D721Med (cell line): ENCODE data around the gene HOGA1.
"Not testable (repeated sequence)": the region's sequence is repeated elsewhere in the genome, so short reads cannot be mapped to it uniquely, and the experiment has no call there.

ENCODE experiments used
- DNase-seq: peaks from one replicate; pipeline ENCODE4 v3.0.0; 2011; ENCODE audit warnings: low spot score; ENCODE audit not compliant: insufficient read length
- FAIRE-seq: peaks from 2 replicates; lab custom pipeline; 2011; peaks lifted over from hg19 to GRCh38; lab: Jason Lieb, UNC
- TF ChIP-seq, protein P1 (sequence below): IDR thresholded peaks from 2 replicates; pipeline ENCODE4 v1.5.1; 2012; ENCODE audit warnings: mild to moderate bottlenecking, control low read depth; ENCODE audit not compliant: insufficient read depth; ENCODE audit errors: missing control alignments

The HOGA1 gene

DNA sequence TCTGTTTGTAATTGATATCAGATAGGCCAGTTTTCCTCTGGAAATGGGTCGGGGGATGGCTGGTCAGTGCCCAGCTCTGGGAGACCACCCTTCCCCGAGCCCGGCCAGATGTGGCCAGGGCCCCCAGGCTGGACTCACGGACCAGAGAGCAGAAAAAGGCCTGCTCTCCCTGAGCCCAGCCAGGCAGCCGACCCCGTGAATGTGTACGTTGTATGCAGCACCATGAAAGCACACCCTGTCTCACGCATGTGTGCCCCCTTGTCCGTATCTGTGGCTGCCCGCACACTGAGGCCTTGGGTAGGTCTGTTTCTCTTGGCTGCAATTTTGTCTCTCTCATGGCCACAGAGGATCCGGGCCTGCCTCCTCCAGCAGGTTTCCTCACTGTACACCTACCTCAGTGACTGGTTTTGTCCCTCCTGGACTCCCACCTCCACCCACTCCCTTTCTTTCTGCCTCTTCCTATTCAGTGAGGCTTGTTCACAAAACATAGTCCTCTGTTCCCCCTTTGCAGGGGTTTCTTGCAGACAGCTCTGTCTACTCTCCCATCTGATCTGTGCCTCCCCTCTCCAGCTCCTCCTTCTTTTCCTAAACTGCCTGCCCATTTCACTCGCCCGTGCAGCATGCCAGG, 35.2 kb upstream of the HOGA1 start:
- TF ChIP-seq, protein P1, sequence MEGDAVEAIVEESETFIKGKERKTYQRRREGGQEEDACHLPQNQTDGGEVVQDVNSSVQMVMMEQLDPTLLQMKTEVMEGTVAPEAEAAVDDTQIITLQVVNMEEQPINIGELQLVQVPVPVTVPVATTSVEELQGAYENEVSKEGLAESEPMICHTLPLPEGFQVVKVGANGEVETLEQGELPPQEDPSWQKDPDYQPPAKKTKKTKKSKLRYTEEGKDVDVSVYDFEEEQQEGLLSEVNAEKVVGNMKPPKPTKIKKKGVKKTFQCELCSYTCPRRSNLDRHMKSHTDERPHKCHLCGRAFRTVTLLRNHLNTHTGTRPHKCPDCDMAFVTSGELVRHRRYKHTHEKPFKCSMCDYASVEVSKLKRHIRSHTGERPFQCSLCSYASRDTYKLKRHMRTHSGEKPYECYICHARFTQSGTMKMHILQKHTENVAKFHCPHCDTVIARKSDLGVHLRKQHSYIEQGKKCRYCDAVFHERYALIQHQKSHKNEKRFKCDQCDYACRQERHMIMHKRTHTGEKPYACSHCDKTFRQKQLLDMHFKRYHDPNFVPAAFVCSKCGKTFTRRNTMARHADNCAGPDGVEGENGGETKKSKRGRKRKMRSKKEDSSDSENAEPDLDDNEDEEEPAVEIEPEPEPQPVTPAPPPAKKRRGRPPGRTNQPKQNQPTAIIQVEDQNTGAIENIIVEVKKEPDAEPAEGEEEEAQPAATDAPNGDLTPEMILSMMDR, result no peak
- DNase-seq (no peak), FAIRE-seq (no peak)

DNA sequence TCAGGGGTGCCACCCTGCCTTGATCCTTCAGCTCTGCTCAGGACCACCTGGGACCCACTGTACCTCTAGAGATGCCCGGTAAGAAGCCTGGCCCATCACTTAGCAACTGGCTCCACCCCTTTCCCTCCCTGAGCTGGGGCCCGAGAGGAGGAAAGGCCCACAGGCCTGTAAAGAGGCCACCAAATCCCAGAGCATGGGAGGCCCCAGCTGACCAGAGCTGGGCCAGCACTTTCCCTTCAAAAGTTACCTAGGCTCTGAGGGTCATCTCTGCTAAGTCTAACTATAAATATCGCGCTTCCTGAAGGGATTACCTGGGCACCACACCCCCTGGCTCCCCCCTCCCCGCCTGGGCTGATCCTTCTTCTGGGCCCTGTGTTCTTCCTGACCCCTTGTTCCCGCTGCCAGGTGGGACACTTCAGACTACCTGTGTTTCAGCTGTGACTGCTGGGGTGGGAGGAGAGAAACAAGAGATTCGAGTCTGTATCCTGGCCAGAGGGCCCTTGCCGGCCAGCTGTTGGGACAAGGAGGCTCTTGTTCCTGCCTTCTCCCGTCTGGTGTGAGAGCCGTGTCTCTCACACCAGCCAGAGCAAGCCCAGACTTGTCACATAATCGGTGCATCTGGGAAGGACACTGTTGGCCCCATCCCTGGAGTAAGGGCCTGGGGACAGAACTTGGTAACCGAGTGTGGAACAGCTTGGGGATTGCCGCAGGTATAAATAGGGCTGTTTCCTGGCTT, 34.4 kb upstream of the HOGA1 start:
- TF ChIP-seq, protein P1, result no peak
- no peak for DNase-seq

DNA sequence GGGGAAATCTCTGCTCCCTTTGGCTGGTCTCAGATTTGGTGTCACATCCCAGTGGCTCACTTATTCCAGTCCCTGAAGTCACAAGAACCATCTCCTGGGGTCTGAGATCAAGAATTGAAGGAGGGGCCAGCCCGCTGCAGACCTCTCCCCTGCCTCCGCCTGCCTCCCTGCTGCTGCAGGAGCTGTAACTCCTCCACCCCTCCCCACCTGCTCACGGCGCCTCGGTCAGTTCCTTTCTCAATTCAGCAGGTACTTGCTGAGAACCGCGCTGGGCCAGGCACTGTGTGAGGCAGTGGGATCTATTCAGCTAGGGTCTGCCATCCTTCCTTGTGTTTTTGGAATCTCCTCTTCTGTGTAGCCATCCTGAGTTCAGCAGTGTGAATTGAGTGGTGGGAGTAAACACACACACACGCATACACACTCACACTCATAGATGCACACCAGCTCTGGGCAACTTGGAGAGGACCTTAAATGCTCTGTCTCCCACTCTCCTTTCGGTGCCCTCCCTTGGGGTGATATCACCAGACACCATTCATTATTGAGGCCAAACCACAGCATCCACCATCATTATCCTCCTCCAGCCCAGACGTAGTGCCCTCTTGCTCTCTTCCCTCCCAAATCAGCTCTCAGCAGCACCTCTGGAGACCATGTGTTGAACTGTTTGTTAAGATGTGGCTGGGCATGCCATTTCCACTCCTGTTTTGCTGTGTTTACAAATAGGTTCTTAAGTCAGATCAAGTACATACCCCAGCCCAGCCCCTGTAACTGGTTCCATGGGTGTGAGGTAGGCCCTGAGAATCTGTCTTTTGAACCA, 33.6 kb upstream of the HOGA1 start:
- TF ChIP-seq, protein P1, result no peak
- DNase-seq, result no peak
- no peak for FAIRE-seq

More for the DNA sequence above, 34.4 kb upstream of the HOGA1 start:
- no peak for FAIRE-seq

DNA sequence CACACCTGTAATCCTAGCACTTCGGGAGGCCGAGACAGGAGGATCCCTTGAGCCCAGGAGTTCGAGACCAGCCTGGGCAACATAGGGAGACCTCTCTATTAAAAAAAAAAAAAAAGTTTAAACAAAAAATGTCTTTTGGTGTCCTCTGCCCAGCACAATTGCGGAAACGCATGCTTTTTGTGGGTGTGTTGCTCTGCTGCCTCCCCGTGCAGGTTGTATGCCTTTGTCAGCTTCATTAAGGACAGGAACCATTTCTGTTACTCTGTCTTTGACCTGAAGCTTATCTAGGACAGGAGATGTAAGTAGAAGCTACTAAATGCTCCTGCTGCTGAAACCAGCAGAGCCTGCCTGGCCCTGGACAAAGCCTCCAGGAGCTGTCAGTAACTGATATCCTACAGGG, 32.9 kb upstream of the HOGA1 start:
- no peak for FAIRE-seq
- DNase-seq, result no peak
- TF ChIP-seq, protein P1, result no peak

DNA sequence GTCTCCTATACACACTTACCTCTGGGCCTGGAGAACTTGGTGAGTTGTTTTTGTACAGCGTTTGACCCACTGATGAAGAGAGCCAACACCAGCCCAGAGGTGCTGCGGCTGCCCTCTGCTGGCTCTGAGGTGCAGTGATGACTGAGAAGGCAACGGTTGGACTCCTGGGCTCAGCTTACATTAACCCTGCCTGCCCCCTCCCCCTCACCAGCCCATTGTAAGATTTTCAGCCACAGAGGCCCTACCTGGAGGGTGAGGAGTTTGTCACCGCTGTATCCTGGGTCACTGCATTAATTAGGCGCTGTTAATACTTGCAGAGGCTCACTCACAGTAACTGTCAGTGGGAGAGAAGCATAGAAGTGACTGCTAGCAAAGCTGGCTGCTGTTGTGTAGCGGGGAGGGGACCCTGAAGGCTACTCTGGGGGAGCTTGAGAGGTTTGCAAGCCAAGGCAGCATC, 30.6 kb upstream of the HOGA1 start:
- TF ChIP-seq, protein P1, result peak; percentile 83
- FAIRE-seq, result no peak
- DNase-seq, result no peak

DNA sequence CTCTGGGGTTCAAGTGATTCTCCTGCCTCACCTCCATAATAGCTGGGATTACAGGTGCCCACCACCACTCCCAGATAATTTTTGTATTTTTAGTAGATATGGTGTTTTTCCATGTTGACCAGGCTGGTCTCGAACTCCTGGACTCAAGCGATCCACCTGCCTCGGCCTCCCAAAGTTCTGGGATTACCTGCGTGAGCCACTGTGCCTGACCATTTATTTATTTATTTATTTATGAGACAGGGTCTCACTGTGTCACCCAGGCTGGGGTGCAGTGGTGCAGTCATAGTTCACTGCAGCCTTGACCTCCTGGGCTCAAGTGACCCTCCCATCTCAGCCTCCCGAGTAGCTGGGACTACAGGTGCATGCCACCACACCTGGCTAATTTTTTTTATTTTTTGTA, 29.9 kb upstream of the HOGA1 start:
- FAIRE-seq, DNase-seq: not testable (repeated sequence)

DNA sequence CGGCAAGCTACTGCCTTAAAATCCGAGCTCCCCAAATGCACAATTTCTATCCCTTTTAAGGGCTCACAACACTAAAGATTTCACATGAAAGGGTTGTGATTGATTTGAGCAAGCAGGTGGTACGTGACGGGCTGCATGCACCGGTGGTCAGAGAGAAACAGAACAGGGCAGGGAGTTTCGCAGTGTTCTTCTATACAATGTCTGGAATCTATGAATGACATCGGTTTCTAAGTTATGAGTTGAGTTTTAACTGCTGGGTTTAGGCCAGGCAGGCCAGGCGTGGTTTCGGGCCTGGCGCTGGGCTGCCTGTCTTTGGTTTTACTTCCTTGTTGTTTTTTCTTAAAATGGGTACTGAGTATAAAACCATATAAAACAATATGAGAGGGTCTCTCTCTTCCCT, 28.6 kb upstream of the HOGA1 start:
- DNase-seq, FAIRE-seq: not testable (repeated sequence)

DNA sequence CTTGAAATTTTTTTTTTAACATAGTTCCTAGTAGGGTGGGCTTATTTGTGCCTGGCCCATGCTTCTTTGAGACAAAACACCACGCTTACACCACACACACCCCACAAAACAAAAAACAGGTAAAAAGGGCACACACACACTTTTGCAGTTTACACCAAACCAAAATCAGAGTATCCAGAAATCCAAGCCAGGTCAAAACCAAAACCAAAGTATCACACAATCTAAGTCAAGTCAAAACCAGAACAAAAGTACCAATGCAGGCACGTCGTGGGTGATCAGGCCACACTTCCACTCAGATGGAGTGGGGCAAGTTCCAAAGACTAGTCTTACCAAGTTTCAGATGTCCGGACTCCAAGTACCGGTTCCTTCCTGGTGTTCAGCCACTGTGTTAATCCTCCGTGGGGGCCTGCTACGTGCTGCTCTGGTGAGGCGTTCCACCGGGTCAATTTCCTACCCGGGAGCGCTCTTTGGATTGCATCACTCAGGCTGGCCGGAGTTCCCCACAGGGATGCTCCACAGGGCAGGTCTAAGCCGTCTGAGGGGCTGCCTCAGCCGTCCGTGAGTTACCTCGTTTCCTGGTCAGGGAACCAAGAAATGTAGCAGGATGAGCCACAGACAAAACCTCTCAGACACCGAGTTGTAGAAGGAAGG, 23.3 kb upstream of the HOGA1 start:
- not testable (repeated sequence) for DNase-seq, FAIRE-seq

DNA sequence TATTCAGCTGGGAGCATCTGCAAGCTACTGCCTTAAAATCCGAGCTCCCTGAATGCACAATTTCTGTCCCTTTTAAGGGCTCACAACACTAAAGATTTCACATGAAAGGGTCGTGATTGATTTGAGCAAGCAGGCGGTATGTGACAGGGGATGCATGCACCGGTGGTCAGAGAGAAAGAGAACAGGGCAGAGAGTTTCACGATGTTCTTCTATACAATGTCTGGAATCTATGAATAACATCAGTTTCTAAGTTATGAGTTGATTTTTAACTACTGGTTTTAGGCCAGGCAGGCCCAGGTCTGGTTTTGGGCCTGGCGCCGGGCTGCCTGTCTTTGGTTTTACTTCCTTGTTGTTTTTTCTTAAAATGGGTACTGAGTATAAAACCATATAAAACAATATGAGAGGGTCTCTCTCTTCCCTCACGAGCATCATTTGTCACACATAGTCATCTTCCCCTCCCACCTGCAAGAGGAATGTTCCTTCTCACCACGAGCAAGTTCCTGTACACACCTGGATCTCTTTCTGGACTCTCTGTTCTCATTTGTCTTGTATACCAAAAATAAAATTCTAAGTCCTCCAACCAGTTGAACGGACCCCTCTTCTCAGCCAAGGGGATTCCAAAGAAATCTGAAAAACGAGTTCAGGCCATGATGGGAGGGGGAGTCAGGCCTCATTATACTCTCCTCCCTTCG, 22.7 kb upstream of the HOGA1 start:
- not testable (repeated sequence) for FAIRE-seq, DNase-seq

DNA sequence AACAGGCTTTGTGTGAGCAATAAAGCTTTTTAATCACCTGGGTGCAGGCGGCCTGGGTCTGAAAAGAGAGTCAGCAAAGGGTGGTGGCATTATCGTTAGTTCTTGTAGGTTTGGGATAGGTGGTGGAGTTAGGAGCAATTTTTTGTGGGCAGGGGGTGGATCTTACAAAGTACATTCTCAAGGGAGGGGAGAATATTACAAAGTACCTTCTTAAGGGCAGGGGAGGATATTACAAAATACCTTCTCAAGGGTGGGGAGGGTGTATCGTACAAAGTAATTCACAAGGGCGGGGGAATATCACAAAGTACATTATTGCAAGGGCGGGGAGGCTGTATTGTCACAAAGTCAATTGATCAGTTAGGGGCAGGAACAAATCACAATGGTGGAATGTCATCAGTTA, 21.9 kb upstream of the HOGA1 start:
- not testable (repeated sequence) for FAIRE-seq, DNase-seq
